ENCODE results near the gene PRPF38B.

Gene PRPF38B

GRCh38 chr1:108712606-108713150, 20.6 kb downstream of the PRPF38B start, which contains the start of gene FNDC7:
FNDC7 (plus strand) TSS chr1:108712908; CDS start chr1:108712934, 26 bp downstream.
- peaks cover 13% of the 10 kb centered on the region for H3K4me1 Mint-ChIP-seq
- no peaks in the 10 kb centered on the region for H3K9me3 Mint-ChIP-seq
- no peak within 1 kb of the TSS for H3K27ac Mint-ChIP-seq
- H3K36me3 Mint-ChIP-seq (ENCODE audit: low read depth) = no peaks in the 10 kb centered on the region
- TF ChIP-seq CTCF (IDR thresholded peaks at IDR 0.05; ENCODE audit: unreplicated experiment in 3 of 3) = no peak
- no peaks in the 10 kb centered on the region for H3K27me3 Mint-ChIP-seq (ENCODE audit: low read depth)
- H3K4me3 Mint-ChIP-seq = no peak within 1 kb of the TSS

GRCh38 chr1:108715932-108716331, 23.8 kb downstream of the PRPF38B start:
- TF ChIP-seq CTCF (IDR thresholded peaks at IDR 0.05; ENCODE audit: unreplicated experiment in 3 of 3) = no peak
- H3K4me3 Mint-ChIP-seq = no peak overlapping the region
- no peaks in the 10 kb centered on the region for H3K9me3 Mint-ChIP-seq
- H3K27ac Mint-ChIP-seq = peak overlapping the region in 1 of 3 experiments; percentile 1
- peaks cover 27% of the 10 kb centered on the region for H3K4me1 Mint-ChIP-seq
- peaks cover 5% of the 10 kb centered on the region for H3K27me3 Mint-ChIP-seq (ENCODE audit: low read depth)
- H3K36me3 Mint-ChIP-seq (ENCODE audit: low read depth) = no peaks in the 10 kb centered on the region

- TF ChIP-seq CTCF (IDR thresholded peaks at IDR 0.05; ENCODE audit: unreplicated experiment in 3 of 3) = no peak
- Mint-ChIP-seq H3K36me3 (ENCODE audit: low read depth) (no peaks in the 10 kb centered on the region), H3K4me3 (no peak overlapping the region), H3K9me3 (no peaks in the 10 kb centered on the region), H3K27ac (no peak overlapping the region), H3K4me1 (peaks cover 27% of the 10 kb centered on the region), H3K27me3 (ENCODE audit: low read depth) (peaks cover 5% of the 10 kb centered on the region)
Observed at GRCh38 chr1:108716437-108717230, 24.5 kb downstream of the PRPF38B start.

- TF ChIP-seq CTCF (IDR thresholded peaks at IDR 0.05; ENCODE audit: unreplicated experiment in 3 of 3) = no peak
- H3K36me3 Mint-ChIP-seq (ENCODE audit: low read depth) = no peaks in the 10 kb centered on the region
Observed at GRCh38 chr1:108717774-108718316, 25.7 kb downstream of the PRPF38B start.

GRCh38 chr1:108718927-108719655, 27.0 kb downstream of the PRPF38B start:
- Mint-ChIP-seq H3K4me3 (peak overlapping the region in 1 of 3 experiments; percentile 29), H3K27me3 (ENCODE audit: low read depth) (peaks cover 5% of the 10 kb centered on the region), H3K36me3 (ENCODE audit: low read depth) (no peaks in the 10 kb centered on the region), H3K27ac (peak overlapping the region; percentile 33 to 53 (median 39)), H3K9me3 (no peaks in the 10 kb centered on the region), H3K4me1 (peaks cover 27% of the 10 kb centered on the region)
- TF ChIP-seq CTCF (IDR thresholded peaks at IDR 0.05; ENCODE audit: unreplicated experiment in 3 of 3) = no peak

More at GRCh38 chr1:108717774-108718316, 25.7 kb downstream of the PRPF38B start:
- peaks cover 27% of the 10 kb centered on the region for H3K4me1 Mint-ChIP-seq
- H3K4me3 Mint-ChIP-seq = no peak overlapping the region
- peaks cover 5% of the 10 kb centered on the region for H3K27me3 Mint-ChIP-seq (ENCODE audit: low read depth)
- H3K27ac Mint-ChIP-seq = no peak overlapping the region
- H3K9me3 Mint-ChIP-seq = no peaks in the 10 kb centered on the region

All from nephron (organoid).